ENCODE measurements around the gene CTNNA3. TPM values are rescaled to one million over a fixed set of nuclear protein-coding genes. Genes with fewer than 3 reads are reported as not detected.

Gene CTNNA3
- total RNA-seq, 1 experiment from 2014 or later, result 0.32 TPM

GRCh38 chr10:67296926-67297325, 399.1 kb downstream of the CTNNA3 start:
- no peaks in the 10 kb centered on the region for H3K36me3 ChIP-seq (ENCODE audit: control insufficient read depth in 1 of 2, insufficient read depth in 2 of 2, low read length in 2 of 2)
- no peaks in the 10 kb centered on the region for H3K9me2 ChIP-seq (ENCODE audit: insufficient read depth)
- H3K4me2 ChIP-seq (ENCODE audit: low read length), result no peak overlapping the region
- ATAC-seq (no peak), DNase-seq (ENCODE audit: low read depth, low spot score) (no peak)
- intact Hi-C loops (cut with micrococcal nuclease), result no loop called here
- H3K9ac ChIP-seq (ENCODE audit: low read length), result no peak overlapping the region
- no peaks in the 10 kb centered on the region for H3K27me3 ChIP-seq (ENCODE audit: insufficient read depth, low read length)
- H4K20me1 ChIP-seq (ENCODE audit: insufficient read depth), result no peaks in the 10 kb centered on the region
- no peak overlapping the region for H2AFZ ChIP-seq (ENCODE audit: low read depth, low read length, poor library complexity, severe bottlenecking)
- H3K4me1 ChIP-seq (ENCODE audit: control insufficient read depth in 1 of 2, insufficient read depth in 2 of 2, low read length in 2 of 2), result no peaks in the 10 kb centered on the region
- BruUV-seq (replicated peaks), result no TSS peak
- ChIA-PET CTCF (no interaction called here), POLR2A (no interaction called here), RAD21 (ENCODE audit: low non-redundant PET in 1 of 2, low total read pairs in 2 of 2, uncharacterized antibody in 2 of 2, unreplicated experiment in 2 of 2) (no interaction called here)
- H3K9me3 ChIP-seq (ENCODE audit: control insufficient read depth in 1 of 2, insufficient read depth in 1 of 2, low read depth in 1 of 2, low read length in 2 of 2), result no peaks in the 10 kb centered on the region
- no peak for TF ChIP-seq ZNF274 (IDR thresholded peaks at IDR 0.05; ENCODE audit: low read depth, low read length)
- TF ChIP-seq, protein P1, sequence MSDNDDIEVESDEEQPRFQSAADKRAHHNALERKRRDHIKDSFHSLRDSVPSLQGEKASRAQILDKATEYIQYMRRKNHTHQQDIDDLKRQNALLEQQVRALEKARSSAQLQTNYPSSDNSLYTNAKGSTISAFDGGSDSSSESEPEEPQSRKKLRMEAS (IDR thresholded peaks at IDR 0.05), result no peak
- TF ChIP-seq, protein P2, sequence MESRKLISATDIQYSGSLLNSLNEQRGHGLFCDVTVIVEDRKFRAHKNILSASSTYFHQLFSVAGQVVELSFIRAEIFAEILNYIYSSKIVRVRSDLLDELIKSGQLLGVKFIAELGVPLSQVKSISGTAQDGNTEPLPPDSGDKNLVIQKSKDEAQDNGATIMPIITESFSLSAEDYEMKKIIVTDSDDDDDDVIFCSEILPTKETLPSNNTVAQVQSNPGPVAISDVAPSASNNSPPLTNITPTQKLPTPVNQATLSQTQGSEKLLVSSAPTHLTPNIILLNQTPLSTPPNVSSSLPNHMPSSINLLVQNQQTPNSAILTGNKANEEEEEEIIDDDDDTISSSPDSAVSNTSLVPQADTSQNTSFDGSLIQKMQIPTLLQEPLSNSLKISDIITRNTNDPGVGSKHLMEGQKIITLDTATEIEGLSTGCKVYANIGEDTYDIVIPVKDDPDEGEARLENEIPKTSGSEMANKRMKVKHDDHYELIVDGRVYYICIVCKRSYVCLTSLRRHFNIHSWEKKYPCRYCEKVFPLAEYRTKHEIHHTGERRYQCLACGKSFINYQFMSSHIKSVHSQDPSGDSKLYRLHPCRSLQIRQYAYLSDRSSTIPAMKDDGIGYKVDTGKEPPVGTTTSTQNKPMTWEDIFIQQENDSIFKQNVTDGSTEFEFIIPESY (IDR thresholded peaks at IDR 0.05; ENCODE audit: extremely low read depth, insufficient replicate concordance, low read length), result no peak
- TF ChIP-seq JUND (IDR thresholded peaks at IDR 0.05), result no peak
- no peak for TF ChIP-seq ELF1 (IDR thresholded peaks at IDR 0.05; ENCODE audit: borderline replicate concordance, low read depth)
- no peak for TF ChIP-seq SIN3A (IDR thresholded peaks at IDR 0.05; ENCODE audit: low read depth)
- no peak overlapping the region for H3K4me3 ChIP-seq (replicated peaks in 1 of 2; ENCODE audit: low read depth in 1 of 2, low read length in 2 of 2)
- no peaks in the 10 kb centered on the region for H3K79me2 ChIP-seq (ENCODE audit: insufficient read depth, low read length)
- no peak overlapping the region for H3K27ac ChIP-seq (ENCODE audit: low read depth, low read length)

DNA sequence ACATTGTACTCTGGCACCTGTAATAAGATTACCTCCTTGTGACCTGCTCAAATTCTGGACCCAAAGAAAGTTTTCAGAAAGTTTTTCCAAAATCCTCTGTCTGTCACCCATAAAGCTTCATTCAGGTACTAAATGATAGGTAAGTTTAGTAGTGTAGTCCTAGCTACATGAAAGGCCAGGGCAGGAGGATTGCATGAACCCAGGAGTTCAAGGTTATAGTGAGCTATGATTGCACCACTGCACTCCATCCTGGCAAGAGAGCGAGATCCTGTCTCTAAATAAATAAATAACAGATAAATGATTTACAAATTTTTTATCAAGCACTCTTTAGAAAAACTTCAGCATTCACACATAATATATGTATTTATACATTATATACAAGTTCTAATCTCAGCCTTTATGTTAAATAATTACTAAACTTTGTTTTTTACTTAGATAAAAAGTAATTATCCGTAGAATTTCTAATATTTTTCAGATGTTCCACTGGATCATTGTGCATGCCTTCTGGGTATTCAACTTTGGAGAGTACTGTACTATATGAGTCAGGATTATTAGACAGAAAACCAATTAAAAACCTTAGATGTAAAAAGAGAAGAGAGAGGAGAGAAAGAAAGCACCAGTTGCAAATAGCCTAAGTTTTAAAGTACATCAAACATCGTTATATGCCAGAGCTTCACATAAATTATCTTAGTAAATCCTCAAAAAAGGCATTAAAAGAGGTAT, 407.1 kb downstream of the CTNNA3 start:
- DNase-seq (ENCODE audit: low read depth, low spot score) (no peak), ATAC-seq (no peak)
- no peaks in the 10 kb centered on the region for H3K36me3 ChIP-seq (ENCODE audit: control insufficient read depth in 1 of 2, insufficient read depth in 2 of 2, low read length in 2 of 2)
- no peak overlapping the region for H3K9ac ChIP-seq (ENCODE audit: low read length)
- no peaks in the 10 kb centered on the region for H3K9me2 ChIP-seq (ENCODE audit: insufficient read depth)
- ChIA-PET RAD21 (ENCODE audit: low non-redundant PET in 1 of 2, low total read pairs in 2 of 2, uncharacterized antibody in 2 of 2, unreplicated experiment in 2 of 2) (no interaction called here), CTCF (no interaction called here), POLR2A (no interaction called here)
- H3K4me3 ChIP-seq (replicated peaks in 1 of 2; ENCODE audit: low read depth in 1 of 2, low read length in 2 of 2), result no peak overlapping the region
- no peaks in the 10 kb centered on the region for H3K9me3 ChIP-seq (ENCODE audit: control insufficient read depth in 1 of 2, insufficient read depth in 1 of 2, low read depth in 1 of 2, low read length in 2 of 2)
- H3K27me3 ChIP-seq (ENCODE audit: insufficient read depth, low read length), result no peaks in the 10 kb centered on the region
- BruUV-seq (replicated peaks), result no TSS peak
- H3K4me2 ChIP-seq (ENCODE audit: low read length), result no peak overlapping the region
- no peaks in the 10 kb centered on the region for H3K79me2 ChIP-seq (ENCODE audit: insufficient read depth, low read length)
- H2AFZ ChIP-seq (ENCODE audit: low read depth, low read length, poor library complexity, severe bottlenecking), result no peak overlapping the region
- no peaks in the 10 kb centered on the region for H4K20me1 ChIP-seq (ENCODE audit: insufficient read depth)
- no peak overlapping the region for H3K27ac ChIP-seq (ENCODE audit: low read depth, low read length)
- no peaks in the 10 kb centered on the region for H3K4me1 ChIP-seq (ENCODE audit: control insufficient read depth in 1 of 2, insufficient read depth in 2 of 2, low read length in 2 of 2)
- intact Hi-C loops (cut with micrococcal nuclease), result no loop called here
- TF ChIP-seq, protein P1 (IDR thresholded peaks at IDR 0.05), result no peak
- TF ChIP-seq CEBPB (IDR thresholded peaks at IDR 0.05; ENCODE audit: low read depth), result no peak
- TF ChIP-seq ZNF274 (IDR thresholded peaks at IDR 0.05; ENCODE audit: low read depth, low read length), result no peak
- no peak for TF ChIP-seq YY1 (IDR thresholded peaks at IDR 0.05; ENCODE audit: extremely low read depth, insufficient replicate concordance, low read depth, low read length)
- TF ChIP-seq FOSL1 (IDR thresholded peaks at IDR 0.05; ENCODE audit: low read depth), result no peak
- TF ChIP-seq SIN3A (IDR thresholded peaks at IDR 0.05; ENCODE audit: low read depth), result no peak
- TF ChIP-seq EZH2phosphoT487 (IDR thresholded peaks at IDR 0.05; ENCODE audit: borderline replicate concordance), result no peak
- no peak for TF ChIP-seq TCF7L2 (IDR thresholded peaks at IDR 0.05; ENCODE audit: borderline replicate concordance, extremely low read depth, insufficient read depth, insufficient read length)
- no peak for TF ChIP-seq ELF1 (IDR thresholded peaks at IDR 0.05; ENCODE audit: borderline replicate concordance, low read depth)
- TF ChIP-seq EGR1 (IDR thresholded peaks at IDR 0.05; ENCODE audit: low read depth), result no peak
- TF ChIP-seq, protein P2 (IDR thresholded peaks at IDR 0.05; ENCODE audit: extremely low read depth, insufficient replicate concordance, low read length), result no peak
